ENCODE measurements around the gene TPCN1.

DNA sequence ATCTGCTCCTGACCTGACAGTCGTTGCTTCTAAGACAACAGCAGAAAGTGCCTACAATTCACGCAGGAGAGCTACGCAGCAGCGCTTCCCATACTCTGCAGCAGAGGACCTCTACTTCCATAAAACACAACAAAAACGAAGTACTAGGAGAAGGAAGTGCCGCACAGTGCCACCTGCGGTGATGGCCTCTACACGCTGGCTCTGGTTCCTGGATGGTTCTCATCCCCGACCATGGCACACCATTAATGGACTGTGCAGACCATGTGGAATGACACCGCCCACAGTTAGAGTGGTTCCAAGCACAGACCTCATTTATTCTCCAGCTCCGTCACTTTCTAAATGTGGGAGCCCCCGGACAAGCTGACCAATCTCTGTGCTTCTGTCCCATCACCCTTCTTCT, 28.3 kb downstream of the TPCN1 start:
- TF ChIP-seq, protein P1, sequence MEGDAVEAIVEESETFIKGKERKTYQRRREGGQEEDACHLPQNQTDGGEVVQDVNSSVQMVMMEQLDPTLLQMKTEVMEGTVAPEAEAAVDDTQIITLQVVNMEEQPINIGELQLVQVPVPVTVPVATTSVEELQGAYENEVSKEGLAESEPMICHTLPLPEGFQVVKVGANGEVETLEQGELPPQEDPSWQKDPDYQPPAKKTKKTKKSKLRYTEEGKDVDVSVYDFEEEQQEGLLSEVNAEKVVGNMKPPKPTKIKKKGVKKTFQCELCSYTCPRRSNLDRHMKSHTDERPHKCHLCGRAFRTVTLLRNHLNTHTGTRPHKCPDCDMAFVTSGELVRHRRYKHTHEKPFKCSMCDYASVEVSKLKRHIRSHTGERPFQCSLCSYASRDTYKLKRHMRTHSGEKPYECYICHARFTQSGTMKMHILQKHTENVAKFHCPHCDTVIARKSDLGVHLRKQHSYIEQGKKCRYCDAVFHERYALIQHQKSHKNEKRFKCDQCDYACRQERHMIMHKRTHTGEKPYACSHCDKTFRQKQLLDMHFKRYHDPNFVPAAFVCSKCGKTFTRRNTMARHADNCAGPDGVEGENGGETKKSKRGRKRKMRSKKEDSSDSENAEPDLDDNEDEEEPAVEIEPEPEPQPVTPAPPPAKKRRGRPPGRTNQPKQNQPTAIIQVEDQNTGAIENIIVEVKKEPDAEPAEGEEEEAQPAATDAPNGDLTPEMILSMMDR (IDR thresholded peaks at IDR 0.05), result no peak
- TF ChIP-seq ZFX (IDR thresholded peaks at IDR 0.05; ENCODE audit: borderline replicate concordance), result no peak

All from 22Rv1 (cell line).